NCI-H2227 (cell line): ENCODE results near the gene PEF1.
A peak's percentile ranks its signal among the peaks of the same experiment; 100 is the strongest.

Experiments used
- DNase-seq: peaks from one replicate; lab custom pipeline; 2025; ENCODE audit not compliant: unreplicated experiment; lab: John Stamatoyannopoulos, UW

Gene PEF1

DNA sequence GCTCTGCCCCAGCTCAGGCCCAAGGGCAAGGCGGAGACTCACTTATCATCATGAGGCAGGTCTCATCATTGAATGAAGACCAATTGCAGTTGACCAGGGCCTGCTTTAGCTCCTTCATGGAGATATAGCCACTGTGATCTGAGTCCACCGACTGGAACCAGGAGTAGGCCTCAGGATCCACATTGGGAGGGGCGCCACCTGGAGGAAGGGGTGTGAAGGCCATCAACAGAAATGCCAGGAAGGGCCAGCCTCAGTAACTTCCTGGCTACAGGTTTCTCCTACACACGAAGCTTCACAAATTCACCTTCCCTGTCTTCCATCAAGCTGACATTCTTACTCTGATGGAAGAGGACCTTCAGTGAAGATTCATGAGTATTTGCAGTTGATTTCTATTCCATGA is 11.6 kb downstream of the PEF1 start:
- DNase-seq, result peak; percentile 35

DNA sequence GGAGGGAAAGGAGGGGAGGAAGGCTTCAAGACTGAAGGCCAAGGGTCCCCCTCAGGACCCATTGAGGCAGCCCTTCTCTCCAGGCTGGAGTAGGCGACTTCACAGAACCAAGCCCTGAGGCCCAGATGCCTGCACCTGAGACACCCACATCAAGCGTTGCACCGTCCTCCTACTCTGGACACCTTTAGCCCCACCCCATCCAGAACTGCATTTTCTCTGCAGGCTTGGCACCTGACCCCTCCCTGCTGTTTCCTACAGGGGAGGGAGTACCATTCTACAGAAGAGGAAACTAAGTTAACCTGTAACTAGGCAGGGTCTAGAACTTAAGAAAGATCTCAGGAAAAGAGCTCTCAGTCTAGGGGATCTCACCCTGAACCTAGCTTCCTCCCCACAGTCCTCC is 12.0 kb downstream of the PEF1 start:
- DNase-seq, result no peak

DNA sequence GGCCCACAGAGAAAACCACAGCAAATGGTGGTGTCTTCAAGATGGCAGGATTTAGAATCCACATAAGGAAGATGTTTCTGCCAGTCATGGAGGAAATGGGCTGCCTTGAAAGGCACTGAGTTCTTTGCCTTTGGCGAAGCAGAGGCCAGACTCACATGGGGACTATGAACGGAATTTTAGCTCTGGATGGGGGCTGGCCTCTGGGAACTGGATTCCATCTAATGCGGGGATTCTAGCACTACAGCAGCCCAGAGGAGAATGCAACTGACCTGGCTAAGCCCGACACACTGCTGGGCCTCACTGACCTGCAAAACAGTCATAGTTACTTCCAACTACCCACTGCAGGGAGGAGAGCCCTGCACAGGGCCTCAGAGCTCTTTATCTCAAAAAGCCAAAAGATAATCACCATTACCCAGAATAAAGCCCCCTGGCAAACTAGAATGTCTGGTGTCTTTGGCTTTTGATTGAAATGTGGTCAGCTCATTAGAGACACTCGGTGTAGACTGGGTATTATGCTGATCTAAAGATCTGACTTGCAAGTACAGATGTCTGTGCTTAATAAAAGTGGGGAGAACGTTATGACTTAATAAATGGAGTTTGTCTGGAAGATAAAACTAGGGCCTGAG is 15.6 kb downstream of the PEF1 start:
- DNase-seq, result no peak

DNA sequence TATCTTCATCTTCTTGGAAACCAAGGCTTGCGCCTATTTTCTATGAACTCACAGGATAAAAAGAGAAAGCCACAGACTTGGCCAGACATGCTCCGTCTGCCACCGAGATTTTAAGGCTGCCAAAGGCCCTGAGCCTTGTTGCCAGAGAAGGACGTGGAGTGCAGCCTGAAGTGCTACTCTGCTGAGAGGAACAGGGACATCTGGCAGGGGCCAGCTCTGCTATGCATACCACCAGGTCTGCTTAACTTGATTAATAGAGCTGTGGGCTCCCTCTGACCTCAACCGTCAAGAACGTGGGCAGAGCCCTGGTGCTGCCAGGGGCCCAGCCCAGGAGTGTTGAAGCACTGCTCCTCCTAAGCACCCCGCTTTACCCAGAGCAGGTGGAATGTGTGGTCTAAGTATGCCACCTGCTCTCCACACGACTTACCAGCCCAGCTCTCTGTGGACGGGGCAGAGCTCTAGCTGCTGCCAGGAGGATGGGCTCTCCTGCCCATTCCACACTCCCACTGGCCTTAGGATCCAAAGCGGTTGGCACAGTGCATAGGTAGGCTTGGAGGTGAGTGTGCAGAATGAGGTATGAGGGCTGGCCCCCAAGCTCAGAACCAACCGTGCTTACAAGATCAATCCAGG is 16.6 kb downstream of the PEF1 start:
- no peak for DNase-seq

DNA sequence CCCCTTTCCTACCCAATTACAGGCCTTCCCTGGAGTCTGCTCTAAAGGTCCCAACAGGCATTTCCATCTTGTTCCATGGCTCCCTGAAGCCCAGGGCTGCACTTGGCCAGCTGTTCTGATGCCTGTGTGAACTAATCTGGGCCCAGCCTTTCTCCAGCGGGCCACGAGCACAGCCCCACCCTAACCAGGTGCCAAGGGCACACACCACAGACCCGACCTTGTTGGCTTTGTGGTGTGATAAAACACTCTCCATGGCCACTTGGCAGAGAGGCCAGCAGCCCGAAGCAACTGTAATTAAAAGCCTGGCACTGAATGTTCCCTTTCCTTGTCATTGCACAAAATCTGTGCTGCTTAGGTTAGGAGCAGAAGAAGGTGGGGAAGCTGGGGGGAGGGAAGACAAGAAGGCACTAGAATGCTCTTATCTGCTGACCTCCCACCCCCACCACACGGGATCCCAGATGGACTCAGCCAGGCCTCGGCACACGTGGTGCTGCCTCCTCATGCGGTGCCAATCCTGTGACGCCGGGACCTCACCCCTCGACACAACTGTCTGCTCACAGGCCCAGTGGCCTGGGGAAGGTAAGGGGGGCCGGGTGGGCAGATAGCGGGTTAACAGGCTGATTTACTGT is 17.3 kb downstream of the PEF1 start:
- DNase-seq, result no peak

DNA sequence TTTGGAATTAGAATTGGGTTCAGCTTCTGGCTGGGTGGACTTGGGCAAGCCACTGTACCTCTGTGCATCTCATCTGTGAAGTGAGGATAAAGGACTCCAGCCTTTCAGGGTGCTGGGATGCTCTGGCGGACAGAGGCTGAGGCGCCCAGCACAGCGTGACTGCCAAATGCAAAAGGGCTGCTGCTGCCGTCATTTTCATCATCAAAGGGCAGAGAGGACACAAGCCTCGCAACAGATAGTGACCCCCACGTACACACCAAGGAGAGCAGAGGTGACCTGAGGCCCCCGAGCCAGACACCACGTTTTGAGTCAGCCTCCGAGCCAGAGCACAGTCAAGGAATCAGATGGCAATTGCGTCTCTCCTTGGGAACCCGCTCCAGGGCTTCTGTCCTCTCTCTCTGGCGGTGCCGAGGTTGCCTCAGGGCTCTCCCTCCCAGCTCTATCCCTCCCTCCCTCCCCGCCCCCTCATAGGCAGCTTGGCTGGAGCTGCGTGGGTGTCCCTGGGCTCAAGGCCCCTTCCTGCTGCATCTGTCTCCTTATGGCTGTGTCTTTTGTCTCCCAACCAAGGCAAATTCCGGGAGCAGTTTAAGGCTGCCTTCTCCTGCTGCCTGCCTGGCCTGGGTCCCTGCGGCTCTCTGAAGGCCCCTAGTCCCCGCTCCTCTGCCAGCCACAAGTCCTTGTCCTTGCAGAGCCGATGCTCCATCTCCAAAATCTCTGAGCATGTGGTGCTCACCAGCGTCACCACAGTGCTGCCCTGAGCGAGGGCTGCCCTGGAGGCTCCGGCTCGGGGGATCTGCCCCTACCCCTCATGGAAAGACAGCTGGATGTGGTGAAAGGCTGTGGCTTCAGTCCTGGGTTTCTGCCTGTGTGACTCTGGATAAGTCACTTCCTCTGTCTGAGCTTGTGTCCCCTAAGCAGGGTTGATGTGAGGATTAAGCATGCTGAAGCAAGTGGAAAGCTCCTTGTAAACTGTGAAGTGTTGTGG is 18.2 kb downstream of the PEF1 start:
- peak; percentile 43 for DNase-seq

DNA sequence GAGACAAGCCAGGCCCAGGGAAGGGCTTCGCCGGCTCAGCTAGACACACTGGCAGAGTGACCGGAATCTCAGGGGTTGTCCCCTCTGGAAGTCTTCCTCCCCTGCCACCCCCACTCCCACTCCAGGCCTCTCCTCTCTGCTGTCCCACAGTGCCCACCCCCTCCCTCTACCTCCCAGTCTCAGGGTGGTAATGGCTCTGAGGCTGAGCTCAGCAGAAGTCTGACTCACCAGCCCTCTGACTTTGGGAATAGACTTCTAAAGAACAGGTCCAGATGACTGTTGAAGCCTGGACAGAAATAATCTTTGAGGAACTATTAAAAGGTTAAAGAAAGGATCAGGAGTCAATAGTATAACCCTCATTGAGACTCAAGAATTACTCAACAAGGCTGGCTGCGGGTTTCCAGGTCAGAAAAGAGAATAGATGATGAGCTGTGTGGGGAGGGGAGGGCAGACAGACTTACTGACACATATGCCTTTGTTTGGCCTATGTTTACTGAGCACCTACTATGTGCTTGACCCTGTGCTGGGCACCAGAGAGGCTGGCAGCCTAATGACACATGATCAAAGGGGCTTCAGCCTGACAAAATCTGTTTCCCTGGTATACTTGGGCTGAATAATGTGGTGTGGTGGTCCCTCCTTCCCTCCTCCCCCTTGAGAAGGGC is 19.0 kb downstream of the PEF1 start:
- DNase-seq, result no peak

DNA sequence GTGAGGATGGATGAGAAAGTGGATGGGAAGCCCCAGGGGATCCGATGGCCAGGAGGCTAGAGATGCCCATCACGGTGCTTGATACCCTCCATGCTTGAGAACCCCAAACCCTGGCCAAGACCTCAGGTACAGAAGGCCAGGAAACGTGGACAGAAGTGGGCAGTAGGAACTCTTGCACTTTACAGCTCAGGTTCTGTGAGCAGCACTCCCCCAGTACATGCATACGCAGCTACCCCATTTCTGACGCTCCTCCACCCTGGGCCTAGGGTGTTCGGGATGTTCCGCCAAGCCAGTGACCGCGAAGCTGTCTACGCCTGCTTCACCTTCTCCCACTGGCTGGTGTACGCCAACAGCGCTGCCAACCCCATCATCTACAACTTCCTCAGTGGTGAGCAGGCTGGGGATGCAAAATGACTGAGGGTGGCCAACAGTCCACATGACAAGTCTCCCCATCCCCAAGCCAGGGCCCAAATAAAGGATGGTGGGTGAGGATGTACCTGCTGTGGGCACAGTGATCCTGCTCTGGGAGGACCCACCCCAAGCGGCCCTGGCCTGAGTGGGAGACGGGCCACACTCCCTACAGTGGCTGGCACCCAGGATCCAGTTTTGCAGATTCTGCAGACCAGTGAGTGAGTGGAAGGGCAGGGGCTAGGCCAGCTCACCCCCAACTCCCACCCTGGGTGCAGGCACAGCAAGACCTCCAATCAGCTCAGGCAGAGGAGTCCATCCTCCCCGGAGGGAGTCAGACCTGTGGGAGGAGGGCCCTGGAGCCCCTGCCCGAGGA is 19.8 kb downstream of the PEF1 start:
- no peak for DNase-seq

DNA sequence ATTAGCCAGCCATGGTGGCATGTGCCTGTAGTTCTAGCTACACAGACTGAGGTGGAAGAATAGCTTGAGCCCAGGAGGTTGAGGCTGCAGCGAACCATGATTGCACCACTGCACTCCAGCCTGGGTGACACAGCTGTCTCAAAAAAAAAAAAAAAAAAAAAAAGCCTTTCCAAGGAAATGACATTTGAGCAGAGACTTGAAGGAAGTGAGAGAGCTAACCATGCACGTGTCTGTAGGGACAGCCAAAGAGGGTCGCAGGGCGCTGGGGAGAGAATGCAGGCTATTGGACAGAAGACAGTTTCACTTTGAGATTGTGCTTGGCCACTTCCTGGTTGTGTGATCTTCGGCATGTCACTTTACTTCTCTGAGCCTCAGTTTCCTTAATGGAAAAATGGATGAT is 20.4 kb downstream of the PEF1 start:
- DNase-seq, result no peak

DNA sequence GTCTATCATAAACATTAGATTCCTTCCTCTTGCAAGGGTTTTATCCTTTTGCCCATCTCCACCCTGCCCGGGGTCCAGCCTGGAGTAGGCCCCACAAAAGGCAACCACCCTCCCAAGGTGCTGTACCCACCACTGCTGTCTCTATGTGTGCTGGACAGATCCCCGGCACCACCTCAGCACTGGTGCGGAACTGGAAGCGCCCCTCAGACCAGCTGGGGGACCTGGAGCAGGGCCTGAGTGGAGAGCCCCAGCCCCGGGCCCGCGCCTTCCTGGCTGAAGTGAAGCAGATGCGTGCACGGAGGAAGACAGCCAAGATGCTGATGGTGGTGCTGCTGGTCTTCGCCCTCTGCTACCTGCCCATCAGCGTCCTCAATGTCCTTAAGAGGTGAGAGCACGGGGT is 21.3 kb downstream of the PEF1 start:
- no peak for DNase-seq

DNA sequence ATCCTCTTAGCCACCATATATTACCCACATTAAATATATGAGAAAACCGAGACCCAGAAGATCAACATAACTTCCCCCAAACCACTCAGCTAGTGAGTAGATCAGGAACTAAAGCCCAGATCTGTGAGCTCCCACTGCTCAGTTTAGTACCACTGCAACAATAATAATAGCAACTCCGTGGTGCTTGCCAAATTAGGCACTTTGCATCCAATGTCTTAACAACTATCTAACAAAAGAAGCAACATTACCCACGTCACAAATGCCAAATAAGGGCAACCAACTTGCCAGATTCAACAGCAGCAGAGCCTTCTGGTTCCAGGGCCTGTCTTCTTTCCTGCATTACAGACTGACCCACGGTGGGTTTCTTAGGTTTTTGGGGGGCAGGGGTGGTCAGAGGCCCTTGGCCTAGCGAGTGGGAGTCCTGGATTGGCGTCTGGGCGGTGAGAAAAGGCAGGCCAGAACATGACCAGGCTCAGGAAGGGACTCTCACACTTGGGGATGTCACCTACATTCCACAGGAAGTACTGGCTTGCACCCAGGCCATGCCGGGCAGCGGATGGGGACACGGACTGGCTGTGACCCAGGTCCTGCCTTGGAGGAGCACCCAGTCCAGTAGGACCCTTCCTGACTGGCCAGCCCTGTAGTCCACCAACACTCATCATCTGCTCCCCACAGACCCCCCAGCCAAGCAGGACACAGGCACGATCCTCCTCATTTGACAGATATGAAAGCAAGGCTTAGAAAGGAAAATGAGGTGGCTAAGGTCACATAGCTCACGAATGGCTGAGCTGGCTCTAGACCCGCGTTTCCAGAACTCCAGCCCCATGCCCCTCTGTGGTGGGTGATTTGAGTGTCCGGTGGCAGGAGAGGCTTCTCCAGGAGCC is 22.6 kb downstream of the PEF1 start:
- DNase-seq, result no peak

DNA sequence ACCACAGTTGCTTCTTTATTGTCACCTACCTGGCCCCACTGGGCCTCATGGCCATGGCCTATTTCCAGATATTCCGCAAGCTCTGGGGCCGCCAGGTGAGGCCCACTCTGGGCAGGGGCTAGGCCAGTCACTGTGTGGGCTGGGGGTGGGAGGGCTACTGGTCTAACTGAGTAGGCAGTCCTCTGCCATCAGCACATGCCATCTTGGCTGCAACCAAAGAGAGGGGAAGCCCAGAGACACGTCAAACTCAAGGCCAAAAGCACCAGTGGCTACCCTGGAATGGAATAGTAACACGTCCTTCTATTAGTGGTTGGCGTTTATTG is 23.2 kb downstream of the PEF1 start:
- no peak for DNase-seq

DNA sequence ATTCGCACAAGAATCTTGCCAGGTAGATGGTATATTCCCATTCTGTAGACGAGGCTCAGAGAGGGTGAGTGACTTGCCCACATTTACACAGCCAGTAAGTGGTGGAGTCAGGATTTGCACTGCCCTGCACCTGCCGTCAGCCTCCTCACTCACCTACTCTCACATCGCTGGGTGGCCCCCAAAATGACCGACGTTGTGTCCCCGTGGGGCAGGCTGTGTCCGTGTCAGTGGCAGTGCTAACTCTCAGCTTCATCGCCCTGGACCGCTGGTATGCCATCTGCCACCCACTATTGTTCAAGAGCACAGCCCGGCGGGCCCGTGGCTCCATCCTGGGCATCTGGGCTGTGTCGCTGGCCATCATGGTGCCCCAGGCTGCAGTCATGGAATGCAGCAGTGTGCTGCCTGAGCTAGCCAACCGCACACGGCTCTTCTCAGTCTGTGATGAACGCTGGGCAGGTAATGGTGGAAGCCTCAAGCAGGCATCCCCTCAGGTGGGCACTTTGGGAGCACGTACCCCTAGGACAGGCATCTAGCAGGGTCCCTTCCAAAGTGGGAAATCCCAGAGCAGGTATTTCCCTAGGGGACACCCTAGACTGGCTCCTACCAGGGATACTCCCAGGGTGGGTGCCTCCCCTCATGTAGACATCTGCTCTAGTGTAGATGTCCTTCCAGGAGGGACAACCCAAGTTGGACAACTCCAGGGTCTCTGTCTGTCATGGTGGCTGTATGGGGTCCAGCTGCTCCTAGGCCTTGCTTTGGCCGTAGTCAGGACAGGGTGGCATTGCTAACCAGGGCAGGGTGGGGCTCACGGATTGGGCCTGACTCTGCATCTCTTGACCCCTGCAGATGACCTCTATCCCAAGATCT is 23.8 kb downstream of the PEF1 start:
- no peak for DNase-seq

DNA sequence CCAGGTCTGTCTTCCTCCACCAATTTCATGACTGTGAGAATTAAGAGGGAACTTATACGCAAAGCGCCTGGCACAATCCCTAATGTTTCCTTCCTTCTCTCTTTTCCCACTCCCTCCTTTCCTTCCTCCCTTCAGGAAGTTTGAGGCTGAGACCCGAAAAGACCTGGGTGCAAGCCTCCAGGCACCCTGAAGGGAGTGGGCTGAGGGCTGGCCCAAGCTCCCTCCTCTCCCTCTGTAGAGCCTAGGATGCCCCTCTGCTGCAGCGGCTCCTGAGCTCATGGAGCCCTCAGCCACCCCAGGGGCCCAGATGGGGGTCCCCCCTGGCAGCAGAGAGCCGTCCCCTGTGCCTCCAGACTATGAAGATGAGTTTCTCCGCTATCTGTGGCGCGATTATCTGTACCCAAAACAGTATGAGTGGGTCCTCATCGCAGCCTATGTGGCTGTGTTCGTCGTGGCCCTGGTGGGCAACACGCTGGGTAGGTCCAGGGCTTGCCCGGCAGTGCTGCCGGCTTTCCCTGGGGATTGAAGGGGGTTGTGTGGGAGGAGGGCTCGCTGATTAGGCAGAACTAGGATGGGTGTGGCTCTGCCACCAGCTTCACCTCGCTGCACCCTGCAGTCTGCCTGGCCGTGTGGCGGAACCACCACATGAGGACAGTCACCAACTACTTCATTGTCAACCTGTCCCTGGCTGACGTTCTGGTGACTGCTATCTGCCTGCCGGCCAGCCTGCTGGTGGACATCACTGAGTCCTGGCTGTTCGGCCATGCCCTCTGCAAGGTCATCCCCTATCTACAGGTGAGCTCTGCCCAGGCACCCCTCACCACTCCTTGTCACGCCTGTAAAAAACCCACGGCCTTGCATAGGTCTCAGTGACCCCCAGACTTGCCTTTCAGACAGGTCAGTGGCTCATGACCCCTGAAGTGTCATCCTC is 25.5 kb downstream of the PEF1 start:
- DNase-seq, result no peak

DNA sequence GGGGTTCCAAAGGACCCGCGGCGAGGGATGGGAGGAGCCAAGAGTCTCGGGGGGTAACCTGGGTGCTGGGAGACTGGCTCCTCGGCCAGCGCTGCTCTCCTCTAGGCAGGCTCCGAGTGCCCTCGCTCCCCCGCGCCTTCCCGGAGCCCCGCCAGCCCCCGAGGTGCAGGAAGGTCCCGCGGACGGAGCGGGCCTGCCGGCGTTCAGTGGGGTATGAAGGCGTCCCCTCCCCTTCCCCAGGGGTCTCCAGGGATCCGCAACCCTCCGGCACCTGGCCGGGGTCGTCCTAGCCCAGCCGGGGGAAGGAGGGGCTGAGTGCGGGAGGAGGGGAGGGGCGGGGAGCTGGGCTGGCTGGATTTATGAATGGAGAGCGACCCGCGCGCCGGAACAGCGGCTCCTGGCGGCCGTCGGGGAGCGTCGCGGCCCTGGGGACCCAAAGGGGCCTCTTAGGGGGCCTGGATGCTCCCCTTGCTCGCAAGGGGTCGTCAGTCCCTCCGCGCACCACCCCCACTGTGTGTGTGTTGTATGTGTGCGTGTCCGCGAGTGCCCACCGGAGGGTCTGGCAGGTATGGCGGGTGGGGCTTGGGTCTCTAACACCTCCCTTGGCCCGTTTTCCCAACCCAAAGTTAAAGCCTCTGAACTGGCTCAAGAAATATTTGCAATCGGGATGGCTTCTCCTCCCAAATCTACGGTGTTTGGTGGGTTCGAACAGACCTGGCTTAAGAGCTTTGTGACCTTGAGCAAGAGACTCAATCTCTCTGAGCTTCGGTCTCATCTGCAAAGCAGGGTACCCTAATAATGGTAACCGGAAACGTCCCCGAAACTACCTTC is 26.5 kb downstream of the PEF1 start:
- peak; percentile 83 for DNase-seq

DNA sequence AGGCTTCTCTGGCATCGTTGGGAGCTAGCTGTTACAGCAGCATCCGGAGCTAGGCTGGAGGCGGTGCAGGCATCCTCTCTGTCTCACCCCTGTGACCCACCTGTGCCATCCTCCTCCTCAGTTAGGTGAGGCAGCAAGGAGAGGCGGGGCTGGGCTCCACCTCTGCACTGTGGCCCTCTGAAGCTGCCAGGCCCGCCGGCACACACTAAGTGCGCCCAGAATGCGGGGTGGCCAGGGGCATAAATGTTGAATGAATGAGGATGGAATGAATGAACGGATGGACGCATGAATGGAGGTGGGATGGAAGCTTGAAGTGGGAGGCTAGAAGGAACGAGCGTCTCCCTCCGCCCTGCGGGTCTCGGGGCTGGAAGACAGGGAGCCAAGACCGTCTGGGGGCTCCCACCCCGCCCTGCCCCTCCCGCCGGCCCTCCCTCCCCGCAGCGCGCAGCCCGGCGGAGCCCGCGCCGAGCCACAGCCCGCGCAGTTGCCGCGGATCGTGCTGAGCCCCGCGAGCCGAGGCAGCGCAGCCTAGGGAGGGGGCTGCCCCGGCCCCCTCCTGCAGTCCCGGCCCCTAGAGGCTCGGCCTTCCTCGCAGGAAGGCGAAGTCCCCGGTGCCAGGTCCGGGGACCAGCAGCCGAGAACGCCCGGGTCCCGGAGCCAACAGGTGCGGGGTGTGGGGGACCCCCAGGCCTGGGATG is 27.3 kb downstream of the PEF1 start, which contains the start of gene HCRTR1:
Gene HCRTR1 (plus strand): TSS at position 472 of the 698 bp plus-strand sequence. CDS start 1,504 bp downstream, outside the sequence.
- peak; percentile 30 for DNase-seq
